GM21447 (cell line): Measurements from ENCODE around the gene ZMIZ1.

Experiments
- ATAC-seq: cut with Tn5 transposase; IDR thresholded peaks from one replicate; pipeline ENCODE4 v1.9.1; 2021; ENCODE audit not compliant: unreplicated experiment

ZMIZ1 gene

DNA sequence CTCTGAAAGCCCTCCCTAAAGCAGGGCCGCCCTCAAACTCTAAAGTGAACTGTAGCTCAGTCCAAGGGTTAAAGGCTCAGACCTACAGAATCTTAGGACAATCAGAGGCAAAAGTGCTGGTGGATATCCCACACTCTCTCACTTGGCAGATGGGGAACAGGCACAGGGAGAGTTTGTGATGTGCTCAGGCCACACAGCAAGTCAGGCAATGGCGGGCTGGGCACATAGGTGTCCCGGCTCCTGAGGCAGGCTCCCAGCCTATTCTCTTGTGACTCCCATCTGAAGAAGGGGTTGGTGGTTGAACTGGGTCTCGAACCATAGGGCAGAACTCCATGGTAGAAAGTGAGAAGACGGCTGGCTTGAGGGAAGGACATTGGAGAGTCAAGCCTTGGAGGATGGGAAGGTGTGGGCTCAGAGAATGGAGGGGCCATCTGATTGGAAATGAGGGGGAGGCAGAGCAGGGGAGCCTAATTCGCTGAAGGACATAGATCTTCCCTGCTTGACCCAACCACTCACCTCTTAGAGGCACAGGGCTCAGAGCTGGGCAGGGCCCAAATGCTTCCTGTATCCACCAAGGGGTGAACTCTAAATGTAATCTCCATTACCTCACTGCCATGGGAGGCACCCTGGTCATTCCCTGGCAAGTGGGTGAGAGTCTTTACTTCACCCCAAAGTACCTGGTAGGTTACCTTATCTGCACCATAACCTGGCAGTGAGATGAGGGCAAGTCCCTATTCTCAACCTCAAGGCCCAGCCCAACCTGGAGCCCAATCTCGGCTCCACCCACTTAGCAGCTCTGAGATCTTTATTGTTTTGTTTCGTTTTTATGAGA, 4.9 kb upstream of the ZMIZ1 start:
- no peak for ATAC-seq

DNA sequence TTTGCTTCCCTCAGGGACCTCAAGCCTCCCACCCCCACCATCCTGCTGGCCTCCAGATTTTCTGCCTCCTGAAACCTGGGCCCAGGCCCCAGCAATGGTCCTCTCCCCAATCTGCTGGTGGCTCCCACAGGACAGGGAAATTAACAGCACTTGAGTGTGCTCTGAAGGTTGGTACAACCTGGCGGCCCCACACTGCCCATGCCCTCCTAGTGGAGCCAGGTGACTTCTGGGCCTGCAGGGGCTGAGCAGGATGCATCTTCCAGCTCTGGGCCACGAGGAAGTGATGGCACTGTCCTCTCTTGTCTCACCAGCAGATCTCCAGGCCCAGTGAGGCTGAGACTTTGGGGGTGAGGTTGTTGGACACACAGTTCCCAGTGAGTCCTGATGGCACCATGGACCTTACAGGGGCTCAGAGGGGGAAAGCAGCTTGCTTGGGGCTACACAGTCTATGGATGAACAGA, 3.6 kb upstream of the ZMIZ1 start:
- no peak for ATAC-seq

DNA sequence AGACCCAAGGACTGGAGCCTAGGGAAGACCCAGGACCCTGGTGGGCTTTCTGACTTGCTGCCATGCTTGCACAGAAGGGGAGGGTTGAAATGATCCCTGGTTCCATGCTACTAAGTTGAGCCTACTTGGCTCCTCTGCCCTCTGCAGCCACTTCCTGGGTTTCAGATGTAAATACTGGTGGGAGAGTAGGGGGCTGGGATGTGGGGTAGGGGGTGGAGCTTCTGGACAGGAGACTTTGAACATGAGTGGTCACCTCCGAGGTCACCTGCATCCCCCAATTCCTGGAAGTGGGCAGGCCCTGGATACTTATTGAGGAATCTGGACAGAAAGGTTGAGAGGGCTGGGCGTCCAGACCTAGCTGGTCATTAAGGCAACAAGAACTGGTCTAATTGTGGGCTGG, 2.9 kb upstream of the ZMIZ1 start:
- no peak for ATAC-seq

- no peak for ATAC-seq
Observed at GRCh38 chr10:79066411-79067240, 2.1 kb upstream of the ZMIZ1 start.

DNA sequence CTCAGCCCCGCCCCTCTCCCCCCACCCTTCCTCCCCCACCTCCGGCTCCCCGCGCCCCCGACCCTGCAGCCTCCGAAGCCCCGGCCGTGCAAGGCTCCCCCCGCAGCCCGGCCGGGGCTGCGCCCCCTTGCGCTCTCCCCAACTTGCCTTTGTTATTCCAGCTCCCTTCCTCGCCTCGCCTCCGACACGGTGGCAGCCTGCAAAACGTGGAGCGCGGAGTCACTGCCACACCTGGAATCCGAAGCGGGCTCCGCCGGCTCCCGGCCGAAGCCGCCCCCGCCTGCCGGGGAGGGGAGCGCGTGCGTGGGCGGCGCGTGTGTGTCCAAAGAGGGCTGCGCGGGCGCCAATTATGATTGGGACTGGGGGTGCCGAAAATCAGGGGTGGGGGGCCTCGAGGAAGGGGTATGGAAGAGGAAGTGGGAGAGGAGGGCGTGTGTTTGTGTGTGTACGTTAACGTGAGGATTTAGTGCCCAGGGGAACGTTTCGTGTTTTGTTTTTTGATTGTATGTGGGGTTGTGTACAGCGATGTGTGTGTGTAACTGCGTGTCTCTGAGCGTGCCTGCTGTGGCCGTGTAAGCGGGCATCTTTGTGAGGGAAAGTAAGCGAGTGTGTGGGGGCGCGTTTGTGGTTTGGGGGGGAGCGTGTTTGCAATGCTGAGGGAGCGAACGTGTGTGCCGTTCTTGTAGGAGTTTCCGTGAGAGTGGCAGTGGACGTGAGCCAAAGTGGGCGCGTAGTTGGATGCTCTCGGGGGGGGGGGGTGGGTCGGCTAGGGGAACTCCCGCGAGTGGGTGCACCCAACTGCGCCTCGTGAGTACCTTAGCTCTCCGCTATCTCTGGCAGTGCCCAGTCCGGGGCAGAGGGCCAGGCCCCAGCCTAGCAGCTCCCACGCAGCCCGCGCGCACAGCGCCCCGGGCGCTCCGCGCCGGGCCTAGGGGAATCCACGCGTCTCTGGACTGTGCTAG, 1.2 kb upstream of the ZMIZ1 start:
- no peak for ATAC-seq

- ATAC-seq: peak; percentile 4
Observed at GRCh38 chr10:79068203-79068561, 584 bp upstream of the ZMIZ1 start.

- ATAC-seq: peak; percentile 22
Observed at GRCh38 chr10:79069325-79070080, 737 bp downstream of the ZMIZ1 start.

DNA sequence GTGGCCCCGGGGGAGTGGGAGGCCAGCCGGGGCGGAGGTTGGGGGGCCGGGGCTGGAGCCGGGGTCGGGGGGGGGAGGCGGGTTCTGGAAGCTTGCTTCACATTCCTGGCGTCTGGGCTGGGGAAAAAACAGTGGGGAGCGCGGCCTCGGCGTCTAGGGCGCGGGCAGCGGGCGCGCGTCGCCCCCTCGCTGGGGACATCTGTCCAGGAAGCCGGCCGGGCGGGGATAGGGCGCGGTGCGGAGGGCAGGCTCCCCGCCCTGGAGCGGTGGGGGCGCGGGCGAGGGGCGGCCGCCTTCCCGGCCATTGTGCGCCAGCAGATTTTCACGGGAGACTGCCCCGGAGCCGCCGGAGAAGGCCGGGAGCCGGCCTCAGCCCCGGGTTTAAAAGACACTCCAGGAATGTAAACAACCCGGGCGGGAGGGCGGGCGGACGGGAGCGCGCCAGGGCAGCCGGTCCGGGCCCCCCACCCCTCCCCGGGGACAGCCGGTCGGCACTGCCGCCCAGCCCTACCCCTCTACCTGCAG, 1.4 kb downstream of the ZMIZ1 start:
- ATAC-seq: no peak

GRCh38 chr10:79070606-79071395, 2.0 kb downstream of the ZMIZ1 start:
- no peak for ATAC-seq

DNA sequence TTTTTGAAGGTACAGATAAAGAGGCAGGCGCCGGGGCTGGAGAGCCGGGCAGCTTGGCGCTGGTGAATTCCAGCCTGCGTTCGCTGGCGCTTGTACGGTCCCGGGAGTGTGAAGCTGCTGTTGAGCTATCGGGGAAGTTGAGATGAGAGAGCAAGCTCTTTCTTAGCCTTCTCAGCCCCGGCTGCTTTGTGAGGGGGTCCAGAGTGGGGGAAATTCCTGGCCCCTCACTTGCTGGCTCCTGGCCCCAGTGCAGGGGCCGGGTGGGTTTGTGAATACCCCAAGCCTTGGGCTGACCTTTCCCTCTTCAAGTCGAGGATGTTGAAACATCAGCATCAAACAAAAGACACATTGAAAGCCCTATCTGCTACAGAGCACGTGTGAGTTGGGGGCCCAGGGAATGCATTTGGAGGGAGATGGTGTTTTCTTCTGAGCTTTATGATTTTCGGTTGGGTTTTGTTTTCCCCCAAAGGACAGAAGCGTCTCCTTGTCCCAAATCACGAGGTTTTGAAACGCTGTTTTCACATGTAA, 2.7 kb downstream of the ZMIZ1 start:
- no peak for ATAC-seq

- no peak for ATAC-seq
Observed at GRCh38 chr10:79072041-79072441, 3.3 kb downstream of the ZMIZ1 start.

- no peak for ATAC-seq
Observed at GRCh38 chr10:79072994-79073645, 4.4 kb downstream of the ZMIZ1 start.

- no peak for ATAC-seq
Observed at GRCh38 chr10:79073784-79074432, 5.1 kb downstream of the ZMIZ1 start.

GRCh38 chr10:79074732-79075131, 6.0 kb downstream of the ZMIZ1 start:
- no peak for ATAC-seq

GRCh38 chr10:79075418-79075817, 6.7 kb downstream of the ZMIZ1 start:
- no peak for ATAC-seq

DNA sequence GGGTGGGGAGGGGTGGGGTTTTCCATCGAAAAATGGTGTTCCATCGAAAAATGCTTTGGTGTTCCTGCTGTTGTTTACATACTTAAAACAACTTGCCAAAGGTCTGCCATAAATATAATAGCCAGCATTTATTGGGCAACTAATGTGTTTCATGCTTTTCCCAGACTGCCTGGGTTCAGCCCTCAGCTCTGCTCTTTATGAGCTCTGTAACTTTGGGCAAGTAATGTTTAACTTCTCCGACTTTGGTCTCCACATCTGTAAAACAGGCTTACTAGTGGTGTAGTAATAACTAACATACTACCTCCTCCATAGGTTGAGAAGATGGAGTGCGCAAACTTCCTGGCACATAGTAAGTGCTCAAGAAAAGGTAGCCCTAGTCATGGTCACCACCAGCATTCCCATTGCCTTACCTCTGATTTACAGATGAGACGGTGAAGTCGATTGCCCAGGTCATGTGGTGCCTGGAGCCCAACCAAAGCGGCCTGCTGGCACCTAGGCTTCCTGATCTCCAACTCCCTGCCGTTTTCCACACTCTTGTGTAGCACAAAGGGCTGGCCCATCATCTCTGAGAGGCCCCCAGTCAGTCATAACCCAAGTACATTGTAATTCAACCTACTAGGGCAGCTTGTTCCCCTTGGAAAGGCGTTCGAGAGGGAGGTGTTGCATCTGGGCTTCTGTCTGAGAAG, 8.9 kb downstream of the ZMIZ1 start:
- ATAC-seq: no peak

DNA sequence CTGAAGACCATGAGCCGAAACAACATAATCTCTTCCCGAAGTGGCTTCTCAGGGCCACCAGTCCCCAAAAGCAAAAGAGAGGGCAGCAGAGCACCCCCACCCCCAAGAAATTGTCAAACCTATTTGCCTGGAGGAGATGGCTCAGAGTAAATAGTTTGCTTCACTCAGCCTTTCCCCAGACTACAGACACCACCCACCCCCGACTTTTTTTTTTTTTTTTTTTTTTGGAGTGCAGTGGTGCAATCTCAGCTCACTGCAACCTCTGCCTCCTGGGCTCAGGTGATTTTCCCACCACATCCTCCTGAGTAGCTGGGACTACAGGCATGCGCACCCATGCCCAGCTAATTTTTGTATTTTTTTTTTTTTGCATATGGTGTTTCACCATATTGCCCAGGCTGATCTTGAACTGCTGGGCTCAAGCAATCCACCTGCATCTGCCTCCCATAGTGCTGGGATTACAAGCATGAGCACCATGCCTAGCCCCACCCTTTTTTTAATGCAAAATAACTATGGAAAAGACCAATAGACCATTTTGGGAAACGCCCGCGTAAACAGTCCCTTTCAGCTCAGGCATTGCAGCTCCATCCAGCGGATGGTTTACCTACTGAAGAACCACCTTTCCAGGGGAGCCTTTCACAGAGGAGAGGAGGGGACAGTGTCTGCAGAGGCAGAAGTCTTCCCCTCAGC, 9.7 kb downstream of the ZMIZ1 start:
- no peak for ATAC-seq
